PC-3 (cell line): ENCODE measurements around the gene SNX5. TPM values are rescaled to one million over a fixed set of nuclear protein-coding genes. Genes with fewer than 3 reads are reported as not detected.
A peak's percentile ranks its signal among the peaks of the same experiment; 100 is the strongest.

Experiments
- ATAC-seq: fragments of 200-7000 bp; cut with Tn5 transposase; 2 replicates; pipeline ENCODE4 v1.9.1; 2020; ENCODE audit warnings: mild to moderate bottlenecking, moderate library complexity
- BruUV-seq: library from RNA; stranded (reverse); fragments of 400-500 nt; replicated peaks from 2 replicates; lab custom pipeline; 2021; lab: Mats Ljungman, UMichigan
- CTCF ChIA-PET: fragments of 300-600 bp; sonication (Branson Sonifier 250); formaldehyde crosslinking; loops from one replicate; lab custom pipeline; 2022; ENCODE audit warnings: antibody characterized with exemption; lab: Charles Lee
- POLR2A ChIA-PET: fragments of 300-600 bp; sonication (Branson Sonifier 250); formaldehyde crosslinking; loops from one replicate; lab custom pipeline; 2022; ENCODE audit warnings: antibody characterized with exemption; ENCODE audit not compliant: unreplicated experiment; lab: Charles Lee
- DNase-seq: peaks from one replicate; pipeline ENCODE4 v3.0.0-alpha.2; 2015
- H2AFZ ChIP-seq: fragments of 300-600 bp; sonication (generic); 2 replicates; pipeline ENCODE4 v1.6.0; 2016; ENCODE audit warnings: antibody characterized with exemption, low read length
- H3F3A ChIP-seq: fragments of 300-600 bp; sonication (generic); one replicate; pipeline ENCODE4 v1.6.0; 2017; ENCODE audit warnings: antibody characterized with exemption, low read length, control low read depth, mild to moderate bottlenecking; ENCODE audit not compliant: unreplicated experiment
- H3K27ac ChIP-seq: fragments of 300-600 bp; sonication (generic); 2 replicates; pipeline ENCODE4 v1.5.1; 2016; ENCODE audit warnings: mild to moderate bottlenecking, low read length
- H3K27me3 ChIP-seq: fragments of 300-600 bp; sonication (generic); 2 replicates; pipeline ENCODE4 v1.6.1; 2016; ENCODE audit warnings: low read length, mixed read lengths
- H3K36me3 ChIP-seq: fragments of 300-600 bp; sonication (generic); 2 replicates; pipeline ENCODE4 v1.6.1; 2016; ENCODE audit warnings: low read depth, mixed run types, low read length, mixed read lengths
- H3K4me1 ChIP-seq: fragments of 300-600 bp; sonication (generic); 2 replicates; pipeline ENCODE4 v1.5.1; 2016; ENCODE audit warnings: low read length; ENCODE audit not compliant: insufficient read depth
- H3K4me2 ChIP-seq: fragments of 300-600 bp; sonication (generic); 2 replicates; pipeline ENCODE4 v1.6.0; 2016; ENCODE audit warnings: low read length
- H3K4me3 ChIP-seq: fragments of 300-600 bp; sonication (generic); 2 replicates; pipeline ENCODE4 v1.5.1; 2016; ENCODE audit warnings: mild to moderate bottlenecking, low read length, mixed read lengths
- H3K79me2 ChIP-seq: fragments of 300-600 bp; sonication (generic); 2 replicates; pipeline ENCODE4 v1.6.1; 2017; ENCODE audit warnings: low read length, mixed read lengths
- H3K9ac ChIP-seq: fragments of 300-600 bp; sonication (generic); 2 replicates; pipeline ENCODE4 v1.6.0; 2016; ENCODE audit warnings: mild to moderate bottlenecking, low read length
- H3K9me2 ChIP-seq: fragments of 300-600 bp; sonication (generic); replicated peaks from 2 replicates; pipeline ENCODE4 v1.6.1; 2016; ENCODE audit warnings: mixed run types, low read length, mixed read lengths
- H3K9me3 ChIP-seq: fragments of 300-600 bp; sonication (generic); 2 replicates; pipeline ENCODE4 v1.6.1; 2016; ENCODE audit warnings: low read length, mixed read lengths
- H4K20me1 ChIP-seq: fragments of 300-600 bp; sonication (generic); 2 replicates; pipeline ENCODE4 v1.6.1; 2016; ENCODE audit warnings: low read length, mixed read lengths
- EZH2 ChIP-seq: fragments of 300-600 bp; sonication (generic); IDR thresholded peaks from one replicate; pipeline ENCODE4 v1.6.1; 2017; ENCODE audit warnings: antibody characterized with exemption, mild to moderate bottlenecking, low read length; ENCODE audit not compliant: unreplicated experiment
- EZH2phosphoT487 ChIP-seq: fragments of 300-600 bp; sonication (generic); IDR thresholded peaks from 2 replicates; pipeline ENCODE4 v1.6.1; 2018; ENCODE audit warnings: mild to moderate bottlenecking, antibody characterized with exemption, low read length, borderline replicate concordance
- intact Hi-C: fragments of 100-400 bp; cut with micrococcal nuclease; formaldehyde crosslinking; loops from 2 replicates; pipeline ENCODE4 v1.9.0; 2023
- total RNA-seq: library from RNA; depleted of rRNA; stranded (reverse); fragments of >200 nt; gene quantifications from 2 replicates; pipeline ENCODE4 v1.2.3, GENCODE V29; 2014
- TF ChIP-seq, protein P1 (sequence below): fragments of 300-600 bp; sonication (generic); conservative IDR thresholded peaks from 2 replicates; pipeline ENCODE4 v1.5.1; 2017; ENCODE audit warnings: antibody characterized with exemption, low read depth, mild to moderate bottlenecking, low read length

The SNX5 gene
- total RNA-seq, 1 experiment from 2014 or later = 159 TPM

DNA sequence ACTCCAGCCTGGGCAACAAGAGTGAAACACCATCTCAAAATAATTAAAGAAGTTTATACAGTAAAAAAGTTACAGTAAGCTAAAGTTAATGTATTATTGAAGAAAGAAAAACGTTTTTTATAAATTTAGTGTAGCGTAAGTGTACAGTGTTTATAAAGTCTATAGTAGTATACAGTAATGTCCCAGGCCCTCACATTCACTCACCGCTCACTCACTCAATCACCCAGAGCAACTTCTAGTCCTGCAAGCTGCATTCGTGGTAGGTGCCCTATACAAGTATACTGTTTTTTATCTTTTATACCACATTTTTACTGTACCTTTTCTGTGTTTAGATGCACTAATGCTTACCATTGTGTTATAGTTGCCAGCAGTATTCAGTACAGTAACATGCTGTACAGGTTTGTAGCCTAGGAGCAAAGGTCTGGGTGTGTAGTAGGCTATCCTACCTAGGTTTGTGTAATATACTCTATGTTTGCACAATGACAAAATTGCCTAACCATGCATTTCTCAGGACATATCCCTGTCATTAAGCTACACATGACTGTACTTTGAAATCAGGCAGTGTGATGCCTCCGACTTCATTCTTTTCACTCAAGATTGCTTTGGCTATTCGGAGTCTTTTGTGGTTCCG, 16.9 kb upstream of the SNX5 start:
- Histone ChIP-seq H4K20me1 (0 out of 2 replicates have a peak, but pooled peaks cover 3% of the 10 kb centered on the region), H3K9me2 (no peaks in the 10 kb centered on the region), H3K9ac (no peak overlapping the region), H2AFZ (no peak overlapping the region), H3F3A (peaks cover 5% of the 10 kb centered on the region), H3K4me2 (no peak overlapping the region), H3K4me3 (no peak overlapping the region), H3K79me2 (peaks cover 17% of the 10 kb centered on the region; the same call in 1 of the 2 replicates), H3K4me1 (peaks cover 19% of the 10 kb centered on the region), H3K27me3 (no peaks in the 10 kb centered on the region), H3K27ac (no peak overlapping the region), H3K9me3 (no peaks in the 10 kb centered on the region), H3K36me3 (peaks cover 13% of the 10 kb centered on the region)
- no peak for TF ChIP-seq EZH2
- TF ChIP-seq, protein P1, sequence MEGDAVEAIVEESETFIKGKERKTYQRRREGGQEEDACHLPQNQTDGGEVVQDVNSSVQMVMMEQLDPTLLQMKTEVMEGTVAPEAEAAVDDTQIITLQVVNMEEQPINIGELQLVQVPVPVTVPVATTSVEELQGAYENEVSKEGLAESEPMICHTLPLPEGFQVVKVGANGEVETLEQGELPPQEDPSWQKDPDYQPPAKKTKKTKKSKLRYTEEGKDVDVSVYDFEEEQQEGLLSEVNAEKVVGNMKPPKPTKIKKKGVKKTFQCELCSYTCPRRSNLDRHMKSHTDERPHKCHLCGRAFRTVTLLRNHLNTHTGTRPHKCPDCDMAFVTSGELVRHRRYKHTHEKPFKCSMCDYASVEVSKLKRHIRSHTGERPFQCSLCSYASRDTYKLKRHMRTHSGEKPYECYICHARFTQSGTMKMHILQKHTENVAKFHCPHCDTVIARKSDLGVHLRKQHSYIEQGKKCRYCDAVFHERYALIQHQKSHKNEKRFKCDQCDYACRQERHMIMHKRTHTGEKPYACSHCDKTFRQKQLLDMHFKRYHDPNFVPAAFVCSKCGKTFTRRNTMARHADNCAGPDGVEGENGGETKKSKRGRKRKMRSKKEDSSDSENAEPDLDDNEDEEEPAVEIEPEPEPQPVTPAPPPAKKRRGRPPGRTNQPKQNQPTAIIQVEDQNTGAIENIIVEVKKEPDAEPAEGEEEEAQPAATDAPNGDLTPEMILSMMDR = no peak
- BruUV-seq = no TSS peak
- ATAC-seq (peak; percentile 85), DNase-seq (peak; percentile 60)
- ChIA-PET CTCF (interaction anchor here (0.6 kb wide), 1 partner anchor 155 kb away, joined by 5 read pairs; no protein-coding TSS in a partner anchor), POLR2A (interaction anchor here (0.7 kb wide), 1 partner anchor 16 kb away, joined by 3 read pairs; no protein-coding TSS in a partner anchor)
- intact Hi-C loops = no loop called here

DNA sequence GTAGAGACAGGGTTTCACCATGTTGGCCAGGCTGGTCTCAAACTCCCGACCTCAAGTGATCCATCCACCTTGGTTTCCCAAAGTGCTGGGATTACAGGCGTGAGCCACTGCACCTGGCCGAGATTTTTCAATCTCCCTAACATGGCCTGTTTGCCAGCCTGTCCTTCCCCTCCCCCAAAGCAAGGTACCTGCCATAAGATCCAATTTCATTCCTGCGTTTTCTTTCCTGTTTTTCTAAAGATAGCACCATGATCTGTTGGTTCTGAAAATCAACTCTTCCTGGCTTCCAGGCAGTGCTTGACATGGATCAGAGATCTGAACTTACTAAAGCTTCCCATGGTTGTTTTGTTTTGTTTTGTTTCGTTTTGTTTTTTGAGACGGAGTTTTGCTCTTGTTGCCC, 7.7 kb upstream of the SNX5 start:
- peaks cover 23% of the 10 kb centered on the region for H3K4me1 ChIP-seq
- 0 out of 2 replicates have a peak, but pooled peaks cover 16% of the 10 kb centered on the region for H4K20me1 ChIP-seq
- H3K4me3 ChIP-seq = no peak overlapping the region
- ChIA-PET POLR2A (no interaction called here), CTCF (no interaction called here)
- no peak for ATAC-seq
- peaks cover 49% of the 10 kb centered on the region for H3K79me2 ChIP-seq
- TF ChIP-seq EZH2 (no peak), EZH2phosphoT487 (no peak)
- TF ChIP-seq, protein P1 = no peak
- H3K36me3 ChIP-seq = peaks cover 13% of the 10 kb centered on the region
- no peaks in the 10 kb centered on the region for H3K9me3 ChIP-seq
- H3F3A ChIP-seq = no peaks in the 10 kb centered on the region
- no peak overlapping the region for H3K27ac ChIP-seq
- DNase-seq = no peak
- no peak overlapping the region for H3K4me2 ChIP-seq
- no peak overlapping the region for H2AFZ ChIP-seq
- H3K9me2 ChIP-seq = no peaks in the 10 kb centered on the region
- no peaks in the 10 kb centered on the region for H3K27me3 ChIP-seq
- intact Hi-C loops = no loop called here
- no peak overlapping the region for H3K9ac ChIP-seq
- no TSS peak for BruUV-seq

DNA sequence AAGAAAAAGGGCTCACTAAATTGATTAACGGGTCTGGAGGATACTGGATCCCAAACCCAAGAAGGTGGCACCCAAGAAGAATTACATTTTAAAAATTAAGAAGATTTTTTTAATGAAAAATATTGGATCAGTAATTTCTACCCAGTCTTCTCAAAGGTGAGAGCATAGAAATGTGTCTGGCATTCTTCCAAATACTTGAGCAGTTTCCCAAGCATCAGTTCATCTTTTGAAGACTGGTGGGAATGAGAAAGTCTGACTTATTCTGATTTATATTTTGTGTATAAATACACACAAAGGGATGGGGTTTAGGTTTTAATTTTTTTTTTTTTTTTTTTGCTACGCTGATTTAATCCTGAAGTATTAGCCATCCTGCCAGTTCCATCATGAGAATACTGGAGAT, 3.5 kb upstream of the SNX5 start:
- Histone ChIP-seq H3K79me2 (peaks cover 89% of the 10 kb centered on the region), H3K4me1 (peaks cover 33% of the 10 kb centered on the region), H3K9me3 (no peaks in the 10 kb centered on the region), H3K9ac (peak overlapping the region; percentile 99), H2AFZ (no peak overlapping the region), H3K36me3 (peaks cover 24% of the 10 kb centered on the region), H3K27me3 (no peaks in the 10 kb centered on the region), H3K27ac (no peak overlapping the region), H3F3A (no peaks in the 10 kb centered on the region), H4K20me1 (peaks cover 22% of the 10 kb centered on the region), H3K4me2 (peak overlapping the region; percentile 89), H3K9me2 (no peaks in the 10 kb centered on the region), H3K4me3 (peak overlapping the region; percentile 74)
- DNase-seq = peak; percentile 25
- ATAC-seq = no peak
- TF ChIP-seq, protein P1 = no peak
- no peak for TF ChIP-seq EZH2
- TF ChIP-seq EZH2phosphoT487 = no peak
- intact Hi-C loops = no loop called here
- no TSS peak for BruUV-seq
- ChIA-PET CTCF (interaction anchor here (1.3 kb wide), 1 partner anchor 19 kb away, joined by 8 read pairs; no protein-coding TSS in a partner anchor), POLR2A (no interaction called here)
